HCT116 (cell line): ENCODE results near the gene SP140L. TPM values are rescaled to one million over a fixed set of nuclear protein-coding genes. Genes with fewer than 3 reads are reported as not detected.

Source experiments
- ATAC-seq: fragments of 200-7000 bp; cut with Tn5 transposase; 2 replicates; pipeline ENCODE4 v1.9.1; 2020; ENCODE audit warnings: mild to moderate bottlenecking, moderate library complexity
- BruUV-seq: library from RNA; stranded (reverse); fragments of 400-500 nt; replicated peaks from 2 replicates; lab custom pipeline; 2021; lab: Mats Ljungman, UMichigan
- CTCF ChIA-PET: fragments of 300-600 bp; sonication (Branson Sonifier 250); formaldehyde crosslinking; loops from one replicate; lab custom pipeline; 2021; ENCODE audit warnings: antibody characterized with exemption; lab: Charles Lee
- POLR2A ChIA-PET: fragments of 300-600, 350-600 bp; sonication (Branson Sonifier 250); formaldehyde crosslinking; loops from one replicate; lab custom pipeline; 2021; ENCODE audit warnings: antibody characterized with exemption; lab: Charles Lee
- RAD21 ChIA-PET, 2 experiments: fragments of 300-600 bp; sonication (Branson Sonifier 250); formaldehyde crosslinking; loops; one replicate each; lab custom pipeline; 2023; ENCODE audit warnings: low total read pairs in 2 of 2; ENCODE audit not compliant: uncharacterized antibody in 2 of 2, unreplicated experiment in 2 of 2, low non-redundant PET in 1 of 2; lab: Charles Lee
- DNase-seq: peaks from one replicate; pipeline ENCODE4 v3.0.0-alpha.2; 2010; ENCODE audit warnings: low read depth, low spot score
- H2AFZ ChIP-seq: fragments of 200-600 bp; shearing (Covaris generic), sonication (generic); 2 replicates; pipeline ENCODE4 v1.6.1; 2017; ENCODE audit warnings: low read depth, mixed run types, mixed read lengths, antibody characterized with exemption, low read length; ENCODE audit not compliant: poor library complexity, severe bottlenecking
- H3K27ac ChIP-seq: 2 replicates; pipeline ENCODE4 v1.5.1; 2012; ENCODE audit warnings: low read depth, low read length
- H3K27me3 ChIP-seq: fragments of 200-600 bp; sonication (generic); 2 replicates; pipeline ENCODE4 v1.6.1; 2016; ENCODE audit warnings: mixed run types, low read length, mixed read lengths; ENCODE audit not compliant: insufficient read depth
- H3K36me3 ChIP-seq, 2 experiments: fragments of 200-500 bp in 1 of 2; fragments of 200-600 bp in 1 of 2; sonication (Bioruptor generic) in 1 of 2; sonication (generic) in 1 of 2; 2 replicates each; pipeline versions ENCODE4 v1.5.1 to v1.6.1; 2014 to 2016; ENCODE audit warnings: low read length in 2 of 2, inconsistent platforms in 1 of 2, mixed read lengths in 1 of 2, mixed run types in 1 of 2; ENCODE audit not compliant: insufficient read depth in 2 of 2, control insufficient read depth in 1 of 2
- H3K4me1 ChIP-seq, 2 experiments: fragments of 200-600 bp in 1 of 2; sonication (generic) in 1 of 2; 2 replicates each; pipeline versions ENCODE4 v1.5.1 to v1.6.1; 2012 to 2017; ENCODE audit warnings: low read length in 2 of 2, inconsistent platforms in 1 of 2, mild to moderate bottlenecking in 1 of 2, mixed read lengths in 1 of 2, mixed run types in 1 of 2, moderate library complexity in 1 of 2; ENCODE audit not compliant: insufficient read depth in 2 of 2, control insufficient read depth in 1 of 2
- H3K4me2 ChIP-seq: fragments of 200-600 bp; sonication (generic); 2 replicates; pipeline ENCODE4 v1.6.1; 2017; ENCODE audit warnings: mixed run types, low read length, mixed read lengths
- H3K4me3 ChIP-seq, 2 experiments: fragments of 200-600 bp in 1 of 2; sonication (generic) in 1 of 2; replicated peaks in 1 of 2; 2 replicates each; pipeline ENCODE4 v1.5.1; 2011 to 2016; ENCODE audit warnings: low read length in 2 of 2, control low read depth in 1 of 2, low read depth in 1 of 2, mild to moderate bottlenecking in 1 of 2, mixed read lengths in 1 of 2, mixed run types in 1 of 2
- H3K79me2 ChIP-seq: fragments of 200-600 bp; sonication (generic); 2 replicates; pipeline ENCODE4 v1.6.1; 2017; ENCODE audit warnings: mild to moderate bottlenecking, mixed run types, low read length, moderate library complexity, mixed read lengths; ENCODE audit not compliant: insufficient read depth
- H3K9ac ChIP-seq: fragments of 200-600 bp; sonication (generic); 2 replicates; pipeline ENCODE4 v1.6.1; 2016; ENCODE audit warnings: low read length, mixed read lengths
- H3K9me2 ChIP-seq: fragments of 200-600 bp; sonication (generic), shearing (Covaris generic); 2 replicates; pipeline ENCODE4 v1.6.1; 2017; ENCODE audit warnings: mixed run types, mild to moderate bottlenecking, moderate library complexity; ENCODE audit not compliant: insufficient read depth
- H3K9me3 ChIP-seq, 2 experiments: fragments of 200-500 bp in 1 of 2; fragments of 200-600 bp in 1 of 2; sonication (Bioruptor generic) in 1 of 2; sonication (generic) in 1 of 2; 2 replicates each; pipeline ENCODE4 v1.6.1; 2014 to 2017; ENCODE audit warnings: low read length in 2 of 2, mixed read lengths in 2 of 2, inconsistent platforms in 1 of 2, low read depth in 1 of 2, mild to moderate bottlenecking in 1 of 2, mixed run types in 1 of 2, moderate library complexity in 1 of 2; ENCODE audit not compliant: control insufficient read depth in 1 of 2, insufficient read depth in 1 of 2
- H4K20me1 ChIP-seq: fragments of 200-600 bp; sonication (generic), shearing (Covaris generic); 2 replicates; pipeline ENCODE4 v1.6.1; 2017; ENCODE audit warnings: mixed run types, mild to moderate bottlenecking, moderate library complexity; ENCODE audit not compliant: insufficient read depth
- CBX3 ChIP-seq: IDR thresholded peaks from 2 replicates; pipeline ENCODE4 v1.6.1; 2012; ENCODE audit warnings: low read depth
- CEBPB ChIP-seq: IDR thresholded peaks from 2 replicates; pipeline ENCODE4 v1.6.1; 2012; ENCODE audit warnings: low read depth
- EGR1 ChIP-seq: IDR thresholded peaks from 2 replicates; pipeline ENCODE4 v1.6.1; 2012; ENCODE audit warnings: low read depth
- EZH2 ChIP-seq: fragments of 200-600 bp; sonication (generic); IDR thresholded peaks from 2 replicates; pipeline ENCODE4 v1.6.1; 2017; ENCODE audit warnings: antibody characterized with exemption, mixed run types
- FOSL1 ChIP-seq: IDR thresholded peaks from 2 replicates; pipeline ENCODE4 v1.6.1; 2012; ENCODE audit warnings: low read depth
- MAX ChIP-seq: IDR thresholded peaks from 2 replicates; pipeline ENCODE4 v1.6.1; 2012
- POLR2A ChIP-seq: IDR thresholded peaks from 2 replicates; pipeline ENCODE4 v1.7.0; 2011; ENCODE audit warnings: borderline replicate concordance; ENCODE audit not compliant: insufficient read depth, insufficient read length; ENCODE audit errors: extremely low read depth
- POLR2AphosphoS5 ChIP-seq: IDR thresholded peaks from 2 replicates; pipeline ENCODE4 v1.6.1; 2011; ENCODE audit warnings: mild to moderate bottlenecking, low read depth, low read length, moderate library complexity
- SIN3A ChIP-seq: IDR thresholded peaks from 2 replicates; pipeline ENCODE4 v1.6.1; 2012; ENCODE audit warnings: low read depth
- SRF ChIP-seq: IDR thresholded peaks from 2 replicates; pipeline ENCODE4 v1.6.1; 2012; ENCODE audit warnings: low read depth
- YY1 ChIP-seq: IDR thresholded peaks from 2 replicates; pipeline ENCODE4 v1.6.1; 2011; ENCODE audit warnings: low read length, low read depth, moderate library complexity, mild to moderate bottlenecking; ENCODE audit not compliant: insufficient replicate concordance; ENCODE audit errors: extremely low read depth
- ZBTB33 ChIP-seq: IDR thresholded peaks from 2 replicates; pipeline ENCODE4 v1.6.1; 2011; ENCODE audit warnings: mild to moderate bottlenecking, low read length, moderate library complexity; ENCODE audit not compliant: insufficient replicate concordance; ENCODE audit errors: extremely low read depth
- ZFX ChIP-seq: fragments of 450-650 bp; IDR thresholded peaks from 2 replicates; pipeline ENCODE4 v1.6.1; 2017
- ZNF274 ChIP-seq: fragments of 200-500 bp; sonication (Bioruptor generic); IDR thresholded peaks from 2 replicates; pipeline ENCODE4 v1.6.1; 2014; ENCODE audit warnings: mild to moderate bottlenecking, low read depth, low read length, inconsistent platforms
- intact Hi-C: fragments of 100-400 bp; cut with micrococcal nuclease; formaldehyde crosslinking; loops from 2 replicates; pipeline ENCODE4 v1.10.0; 2022
- total RNA-seq: library from RNA; stranded (reverse); gene quantifications from one replicate; pipeline ENCODE4 v1.2.1, GENCODE V29; 2021; ENCODE audit not compliant: unreplicated experiment

Gene SP140L
- total RNA-seq, 1 experiment from 2014 or later = 28.9 TPM

- Histone ChIP-seq H3K36me3 (no peaks in the 10 kb centered on the region), H3K79me2 (no peaks in the 10 kb centered on the region), H3K4me2 (no peak overlapping the region), H4K20me1 (no peaks in the 10 kb centered on the region), H3K4me1 (no peaks in the 10 kb centered on the region), H3K9ac (no peak overlapping the region), H2AFZ (no peak overlapping the region), H3K4me3 (no peak overlapping the region), H3K9me2 (no peaks in the 10 kb centered on the region), H3K9me3 (no peaks in the 10 kb centered on the region), H3K27me3 (no peaks in the 10 kb centered on the region), H3K27ac (no peak overlapping the region)
- no TSS peak for BruUV-seq
- POLR2A ChIA-PET = no interaction called here
- RAD21 ChIA-PET = no interaction called here
- CTCF ChIA-PET = no interaction called here
- DNase-seq = no peak
- ATAC-seq = no peak
- intact Hi-C loops = no loop called here
- TF ChIP-seq YY1 (no peak), CEBPB (no peak)
Measured at GRCh38 chr2:230299618-230300017, 27.4 kb upstream of the SP140L start.

- H2AFZ ChIP-seq = no peak overlapping the region
- no peak for ATAC-seq
- H3K36me3 ChIP-seq = no peaks in the 10 kb centered on the region
- RAD21 ChIA-PET = no interaction called here
- CTCF ChIA-PET = no interaction called here
- no peak overlapping the region for H3K9ac ChIP-seq
- H3K27ac ChIP-seq = no peak overlapping the region
- no peaks in the 10 kb centered on the region for H3K9me2 ChIP-seq
- TF ChIP-seq SIN3A (no peak), ZFX (no peak), EGR1 (no peak), FOSL1 (no peak), ZNF274 (no peak), EZH2 (no peak), POLR2A (no peak), CEBPB (no peak), CBX3 (no peak), SRF (no peak), MAX (no peak), POLR2AphosphoS5 (no peak), ZBTB33 (no peak)
- no TSS peak for BruUV-seq
- no peak overlapping the region for H3K4me2 ChIP-seq
- H4K20me1 ChIP-seq = no peaks in the 10 kb centered on the region
- intact Hi-C loops = no loop called here
- no peaks in the 10 kb centered on the region for H3K9me3 ChIP-seq
- H3K27me3 ChIP-seq = no peaks in the 10 kb centered on the region
- no peak overlapping the region for H3K4me3 ChIP-seq
- no peak for DNase-seq
- H3K79me2 ChIP-seq = no peaks in the 10 kb centered on the region
- H3K4me1 ChIP-seq = no peaks in the 10 kb centered on the region
- POLR2A ChIA-PET = no interaction called here
Measured at GRCh38 chr2:230305416-230306275, 21.3 kb upstream of the SP140L start.
